ENCODE measurements around the gene ACKR1. TPM values are rescaled to one million over a fixed set of nuclear protein-coding genes. Genes with fewer than 3 reads are reported as not detected.

The ACKR1 gene
- total and polyA plus RNA-seq, 5 donors, result 2.7 to 17.9 (median 4.0) TPM

DNA sequence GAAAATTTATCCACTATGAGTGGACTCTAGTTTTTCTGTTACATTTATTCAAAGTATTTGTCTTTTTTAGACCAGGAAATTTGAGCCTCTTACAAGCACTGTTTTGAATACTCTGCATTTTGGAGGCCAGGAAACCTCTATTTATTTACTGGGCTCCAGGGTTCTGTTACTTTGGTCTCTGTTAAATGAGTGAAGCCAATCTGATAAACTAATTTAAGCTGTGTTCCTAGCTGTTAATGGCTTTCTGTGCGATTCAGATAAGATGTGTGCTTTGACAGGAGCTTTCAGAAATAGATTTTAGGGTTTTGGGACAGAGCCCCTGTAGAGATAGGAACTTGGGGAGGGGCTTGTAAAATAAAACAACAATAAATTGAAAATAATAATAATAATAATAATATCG lies 23.9 kb downstream of the ACKR1 start:
- DNase-seq (no peak), ATAC-seq (no peak)
- intact Hi-C loops (cut with DNase I), result no loop called here
- H3K4me1 ChIP-seq (ENCODE audit: control insufficient read depth, insufficient read depth, low read length), result no peaks in the 10 kb centered on the region
- 45% methylated on average over 2 of the region's 2 CpGs for WGBS
- H3K4me3 ChIP-seq (ENCODE audit: low read length), result no peak overlapping the region
- H3K27ac ChIP-seq (ENCODE audit: low read length), result no peak overlapping the region
- no peaks in the 10 kb centered on the region for H3K9me3 ChIP-seq (ENCODE audit: control insufficient read depth, low read length)
- H3K27me3 ChIP-seq (ENCODE audit: control insufficient read depth, insufficient read depth), result no peaks in the 10 kb centered on the region

DNA sequence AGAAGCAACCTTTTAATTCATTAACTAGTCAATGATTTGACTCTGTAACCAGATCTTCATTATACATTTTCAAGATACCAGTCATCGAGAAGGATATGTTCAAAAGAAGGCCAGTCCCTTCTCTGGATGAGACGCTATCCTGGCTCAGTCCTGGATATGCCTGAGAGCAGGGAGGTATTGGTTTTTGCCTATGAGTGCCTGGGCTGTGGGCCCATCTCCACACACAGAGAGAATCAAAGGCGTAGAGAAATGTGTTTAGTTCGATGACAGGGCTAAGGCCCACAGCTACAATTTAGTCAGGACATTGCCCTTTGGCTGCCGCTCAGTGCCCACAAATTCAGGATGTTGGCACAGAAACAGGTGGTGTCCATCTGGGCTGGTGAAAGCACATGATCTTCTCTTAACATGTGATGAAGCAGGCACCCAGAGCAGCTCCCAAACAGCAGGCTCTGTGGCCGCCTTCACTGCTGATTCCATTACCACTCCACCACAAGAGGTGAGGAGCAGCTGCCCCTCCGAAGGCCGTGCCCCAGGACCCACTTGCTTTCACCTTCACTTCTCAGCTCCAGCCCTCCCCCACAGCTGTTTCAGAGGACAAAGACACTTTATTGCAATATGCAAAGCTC lies 24.7 kb downstream of the ACKR1 start:
- H3K4me3 ChIP-seq (ENCODE audit: low read length), result no peak overlapping the region
- no peak for ATAC-seq

DNA sequence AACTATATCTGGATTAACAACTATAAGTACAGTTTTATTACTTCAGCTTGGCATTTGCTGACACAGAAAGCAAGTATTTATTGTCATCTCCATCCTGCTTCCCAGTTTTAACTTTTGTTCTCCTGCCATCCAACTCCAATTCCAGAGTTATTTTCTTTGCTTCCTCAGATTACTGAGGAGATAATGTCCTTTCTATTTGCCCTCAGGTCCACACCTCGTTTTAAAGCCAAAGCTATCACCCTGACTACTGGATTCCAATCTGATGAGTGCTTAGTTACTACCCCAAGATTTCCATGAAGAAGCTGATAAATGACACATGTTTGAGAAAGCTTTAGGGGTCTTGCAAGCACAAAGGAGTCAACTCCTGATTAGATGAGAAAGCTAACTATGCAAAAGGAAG lies 25.2 kb downstream of the ACKR1 start:
- H3K9me3 ChIP-seq (ENCODE audit: control insufficient read depth, low read length), result no peaks in the 10 kb centered on the region
- H3K4me1 ChIP-seq (ENCODE audit: control insufficient read depth, insufficient read depth, low read length), result no peaks in the 10 kb centered on the region
- H3K4me3 ChIP-seq (ENCODE audit: low read length), result no peak overlapping the region
- ATAC-seq, result no peak
- H3K27ac ChIP-seq (ENCODE audit: low read length), result no peak overlapping the region
- intact Hi-C loops (cut with DNase I), result no loop called here
- WGBS, result 10% methylated on average over 1 of the region's 1 CpG
- DNase-seq, result no peak
- no peaks in the 10 kb centered on the region for H3K27me3 ChIP-seq (ENCODE audit: control insufficient read depth, insufficient read depth)

More for the DNA sequence above, 24.7 kb downstream of the ACKR1 start:
- 75% methylated on average over 8 of the region's 8 CpGs for WGBS
- Histone ChIP-seq H3K4me1 (ENCODE audit: control insufficient read depth, insufficient read depth, low read length) (no peaks in the 10 kb centered on the region), H3K27ac (ENCODE audit: low read length) (no peak overlapping the region), H3K9me3 (ENCODE audit: control insufficient read depth, low read length) (no peaks in the 10 kb centered on the region), H3K27me3 (ENCODE audit: control insufficient read depth, insufficient read depth) (no peaks in the 10 kb centered on the region)
- no peak for DNase-seq
- intact Hi-C loops (cut with DNase I), result no loop called here

DNA sequence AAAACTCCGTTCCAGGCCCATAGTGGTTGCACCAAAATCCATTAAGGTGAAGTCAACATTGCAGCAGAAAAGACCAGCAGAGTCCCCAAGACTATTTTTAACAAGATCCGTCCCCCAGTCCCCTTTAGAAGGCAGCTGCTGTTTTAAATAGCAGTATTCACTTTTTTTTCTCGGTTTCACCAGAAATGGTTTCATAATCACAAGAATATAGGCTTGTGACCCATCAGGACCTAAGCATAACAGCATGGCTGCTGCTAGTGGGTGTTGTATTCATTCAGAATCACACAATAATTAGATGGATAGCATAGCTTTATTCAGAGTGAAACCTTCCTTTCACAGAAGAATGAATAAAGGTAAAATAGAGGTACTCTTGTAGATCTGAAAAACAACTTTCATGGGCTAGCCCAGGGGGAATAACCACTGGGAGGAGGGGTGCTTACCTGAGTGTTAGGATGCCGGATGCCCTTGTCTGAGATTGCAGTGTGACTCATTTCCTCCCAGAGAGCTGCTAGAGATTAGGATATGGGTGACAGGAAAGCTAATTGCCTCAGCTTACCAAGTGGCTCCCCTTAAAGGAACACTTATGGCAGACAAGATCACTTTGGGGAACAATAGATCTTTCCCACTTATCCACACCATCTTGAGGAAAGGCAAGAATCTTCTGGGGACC lies 35.0 kb downstream of the ACKR1 start:
- Histone ChIP-seq H3K9me3 (ENCODE audit: control insufficient read depth, low read length) (no peaks in the 10 kb centered on the region), H3K27ac (ENCODE audit: low read length) (no peak overlapping the region), H3K4me1 (ENCODE audit: control insufficient read depth, insufficient read depth, low read length) (no peaks in the 10 kb centered on the region), H3K4me3 (ENCODE audit: low read length) (no peak overlapping the region), H3K27me3 (ENCODE audit: control insufficient read depth, insufficient read depth) (no peaks in the 10 kb centered on the region)
- DNase-seq (no peak), ATAC-seq (no peak)
- 64% methylated on average over 4 of the region's 4 CpGs for WGBS
- intact Hi-C loops (cut with DNase I), result no loop called here

DNA sequence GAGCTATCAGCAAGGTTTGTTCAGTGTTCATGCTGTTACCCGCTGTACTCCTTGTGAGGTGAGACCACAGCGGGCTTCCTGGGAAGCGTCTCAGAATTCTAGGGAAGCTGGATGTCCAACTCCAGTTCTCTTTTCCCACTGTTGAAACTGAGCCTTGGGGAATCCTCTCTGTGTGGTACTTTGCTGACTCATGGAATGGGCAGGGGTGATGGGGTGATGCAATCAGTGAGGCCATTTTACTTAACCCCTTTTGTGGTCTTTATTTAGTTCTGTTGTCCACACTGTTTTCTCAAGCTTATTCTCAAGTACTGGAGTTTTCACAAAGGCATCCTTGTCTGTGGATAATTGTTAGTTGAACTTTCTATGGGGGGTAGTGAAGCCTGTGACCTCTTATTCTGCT lies 42.6 kb downstream of the ACKR1 start:
- no peak for DNase-seq
- H3K27ac ChIP-seq (ENCODE audit: low read length), result no peak overlapping the region
- H3K27me3 ChIP-seq (ENCODE audit: control insufficient read depth, insufficient read depth), result no peaks in the 10 kb centered on the region
- intact Hi-C loops (cut with DNase I), result no loop called here
- H3K9me3 ChIP-seq (ENCODE audit: control insufficient read depth, low read length), result no peaks in the 10 kb centered on the region
- no peaks in the 10 kb centered on the region for H3K4me1 ChIP-seq (ENCODE audit: control insufficient read depth, insufficient read depth, low read length)
- no peak for ATAC-seq
- 95% methylated on average over 3 of the region's 3 CpGs for WGBS
- no peak overlapping the region for H3K4me3 ChIP-seq (ENCODE audit: low read length)

DNA sequence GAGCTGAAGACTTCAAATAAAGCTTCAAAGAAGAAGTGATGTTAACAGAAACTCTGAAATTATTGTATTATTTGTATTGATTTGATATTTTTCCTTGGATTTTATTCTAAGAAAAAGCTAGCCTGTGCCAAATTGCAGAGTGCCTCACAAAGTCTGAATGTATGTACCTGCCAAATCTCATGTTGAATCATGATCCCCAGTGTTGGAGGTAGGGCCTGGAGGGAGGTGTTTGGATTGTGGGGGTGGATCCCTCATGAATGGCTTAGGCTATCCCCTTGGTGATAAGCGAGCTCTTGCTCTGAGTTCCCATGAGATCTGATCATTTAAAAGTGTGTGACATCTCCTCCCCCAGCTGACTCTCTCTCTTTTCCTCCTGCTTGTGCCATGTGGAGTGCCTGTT lies 43.6 kb downstream of the ACKR1 start:
- intact Hi-C loops (cut with DNase I), result no loop called here
- ATAC-seq (no peak), DNase-seq (no peak)
- WGBS, result 42% methylated on average over 1 of the region's 1 CpG
- Histone ChIP-seq H3K4me3 (ENCODE audit: low read length) (no peak overlapping the region), H3K9me3 (ENCODE audit: control insufficient read depth, low read length) (no peaks in the 10 kb centered on the region), H3K27ac (ENCODE audit: low read length) (no peak overlapping the region), H3K4me1 (ENCODE audit: control insufficient read depth, insufficient read depth, low read length) (no peaks in the 10 kb centered on the region), H3K27me3 (ENCODE audit: control insufficient read depth, insufficient read depth) (no peaks in the 10 kb centered on the region)

DNA sequence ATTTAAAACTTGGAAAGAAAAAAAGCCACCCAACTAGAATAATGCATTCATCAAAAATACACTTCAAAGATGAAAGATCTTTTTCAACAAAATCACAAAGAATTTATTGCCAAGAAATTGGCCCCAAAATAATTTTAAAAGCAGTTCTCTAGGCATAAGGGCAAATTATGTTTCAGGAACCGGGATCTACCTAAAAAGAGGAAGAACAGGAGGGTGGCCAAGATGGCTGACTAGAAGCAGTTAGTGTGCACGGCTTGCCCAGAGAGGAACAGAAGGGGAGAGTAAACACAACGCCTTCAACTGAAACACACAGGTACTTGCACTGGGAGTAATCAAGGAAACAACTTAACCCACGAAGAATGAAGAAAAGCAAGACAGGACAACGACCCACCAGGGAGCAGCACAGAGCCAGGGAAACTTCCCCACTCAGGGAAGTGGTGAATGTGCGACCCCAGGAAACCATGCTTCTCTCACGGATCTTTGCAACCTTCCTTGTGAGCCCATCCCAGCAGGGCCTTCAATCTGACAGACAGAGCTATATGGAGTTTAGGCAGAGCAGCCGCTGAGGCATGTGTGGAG lies 46.1 kb downstream of the ACKR1 start:
- WGBS, result 60% methylated on average over 8 of the region's 8 CpGs
- no peak overlapping the region for H3K27ac ChIP-seq (ENCODE audit: low read length)
- H3K4me1 ChIP-seq (ENCODE audit: control insufficient read depth, insufficient read depth, low read length), result no peaks in the 10 kb centered on the region
- intact Hi-C loops (cut with DNase I), result no loop called here
- H3K27me3 ChIP-seq (ENCODE audit: control insufficient read depth, insufficient read depth), result no peaks in the 10 kb centered on the region
- ATAC-seq (no peak), DNase-seq (no peak)
- no peak overlapping the region for H3K4me3 ChIP-seq (ENCODE audit: low read length)
- no peaks in the 10 kb centered on the region for H3K9me3 ChIP-seq (ENCODE audit: control insufficient read depth, low read length)

Other genes starting within 250 kb of the ACKR1 start
- 10 to 100 TPM; 29.5 to 43.1 (median 34.1) TPM for gene IFI16, start 195.0 kb upstream of the ACKR1 start, total RNA-seq
- 34.1 TPM for gene IFI16, start 195.0 kb upstream of the ACKR1 start, polyA plus RNA-seq
- gene AIM2, start 128.1 kb upstream of the ACKR1 start, total RNA-seq, result under 1 TPM in 1 of 4 donors, not detected in 3; 0.23 TPM
- 0.09 TPM for gene AIM2, start 128.1 kb upstream of the ACKR1 start, polyA plus RNA-seq
- gene CADM3, start 33.3 kb upstream of the ACKR1 start, total RNA-seq, result 10 to 100 TPM in 2 of 4 donors, 1 to 10 TPM in 2; 6.1 to 13.2 (median 8.7) TPM
- 9.0 TPM for gene CADM3, start 33.3 kb upstream of the ACKR1 start, polyA plus RNA-seq
- 1 to 10 TPM in 1 of 4 donors, under 1 TPM in 3; 0.20 to 1.7 (median 0.68) TPM for gene FCER1A, start 97.5 kb downstream of the ACKR1 start, total RNA-seq
- not detected for gene FCER1A, start 97.5 kb downstream of the ACKR1 start, polyA plus RNA-seq
- gene OR10J4, start 227.3 kb downstream of the ACKR1 start, total RNA-seq, result not detected
- not detected for gene OR10J4, start 227.3 kb downstream of the ACKR1 start, polyA plus RNA-seq
- gene OR10J1, start 234.8 kb downstream of the ACKR1 start, total RNA-seq, result not detected
- gene OR10J1, start 234.8 kb downstream of the ACKR1 start, polyA plus RNA-seq, result not detected

Data from right cardiac atrium (tissue), 5 donors.